K562 (cell line): ENCODE measurements around the gene ACLY. TPM values are rescaled to one million over a fixed set of nuclear protein-coding genes. Genes with fewer than 3 reads are reported as not detected.
A peak's percentile ranks its signal among the peaks of the same experiment; 100 is the strongest.

Experiments used
- ATAC-seq: fragments of 200-7000 bp; cut with Tn5 transposase; 3 replicates; pipeline ENCODE4 v1.9.1; 2020; ENCODE audit warnings: moderate library complexity
- BruUV-seq: library from RNA; stranded (reverse); fragments of 400-500 nt; replicated peaks from 2 replicates; lab custom pipeline; 2021; lab: Mats Ljungman, UMichigan
- CTCF ChIA-PET: fragments of 300-600 bp; formaldehyde crosslinking; extraction: SDS; loops from one replicate; lab custom pipeline; 2021; ENCODE audit warnings: low intra/inter-chr PET ratio; lab: Yijun Ruan, JAX
- POLR2A ChIA-PET: fragments of 300-600, 350-650 bp; sonication (Branson Sonifier 250); formaldehyde crosslinking; extraction: SDS; loops from one replicate; lab custom pipeline; 2021; ENCODE audit warnings: antibody characterized with exemption, inconsistent platforms; lab: Yijun Ruan, JAX
- DNase-seq, 4 experiments: peaks; one replicate each; pipeline versions ENCODE4 v3.0.0 to v3.0.0-alpha.2; 2011 to 2018; ENCODE audit warnings: low spot score in 3 of 4, mixed read lengths in 3 of 4; ENCODE audit errors: extremely low read depth in 1 of 4
- FAIRE-seq: peaks from 2 replicates; lab custom pipeline; 2011; peaks lifted over from hg19 to GRCh38; lab: Jason Lieb, UNC
- H2AFZ ChIP-seq: 2 replicates; pipeline ENCODE4 v1.6.0; 2011; ENCODE audit warnings: low read depth, low read length, control low read depth, inconsistent platforms
- H3K27ac ChIP-seq: fragments of 200-600 bp; 3 replicates; pipeline ENCODE4 v1.8.0; 2011; ENCODE audit warnings: low read depth, mild to moderate bottlenecking, control low read depth, inconsistent platforms, low read length, moderate library complexity, mixed read lengths; ENCODE audit errors: extremely low read depth
- H3K27me3 ChIP-seq, 2 experiments: fragments of 300-600 bp in 1 of 2; 2 replicates in 1 of 2; 3 replicates in 1 of 2; pipeline versions ENCODE4 v1.6.0 to v1.8.0; 2011; ENCODE audit warnings: inconsistent platforms in 2 of 2, low read length in 2 of 2, mild to moderate bottlenecking in 1 of 2, mixed read lengths in 1 of 2, moderate library complexity in 1 of 2; ENCODE audit not compliant: control insufficient read depth in 2 of 2, insufficient read depth in 2 of 2
- H3K36me3 ChIP-seq: fragments of 300-600 bp; 3 replicates; pipeline ENCODE4 v1.8.0; 2011; ENCODE audit warnings: mild to moderate bottlenecking, low read length, inconsistent platforms; ENCODE audit not compliant: control insufficient read depth, insufficient read depth
- H3K4me1 ChIP-seq, 2 experiments: fragments of 200-600 bp in 1 of 2; replicated peaks in 1 of 2; 2 replicates in 1 of 2; 3 replicates in 1 of 2; pipeline versions ENCODE4 v1.5.1 to v1.8.0; 2011; ENCODE audit warnings: inconsistent platforms in 2 of 2, low read length in 2 of 2, mild to moderate bottlenecking in 1 of 2, mixed read lengths in 1 of 2, moderate library complexity in 1 of 2; ENCODE audit not compliant: control insufficient read depth in 2 of 2, insufficient read depth in 2 of 2
- H3K4me2 ChIP-seq: 2 replicates; pipeline ENCODE4 v1.6.1; 2011; ENCODE audit warnings: low read length, control low read depth, inconsistent platforms, mixed read lengths; ENCODE audit not compliant: insufficient read depth
- H3K4me3 ChIP-seq: fragments of 200-600 bp; sonication (generic), shearing (Covaris generic); 2 replicates; pipeline ENCODE4 v1.5.1; 2016; ENCODE audit warnings: control low read depth, inconsistent platforms
- H3K79me2 ChIP-seq: fragments of 200-600 bp; 3 replicates; pipeline ENCODE4 v1.8.0; 2011; ENCODE audit warnings: low read length, inconsistent platforms; ENCODE audit not compliant: control insufficient read depth, insufficient read depth
- H3K9ac ChIP-seq, 2 experiments: 2 replicates each; pipeline versions ENCODE4 v1.6.0 to v1.6.1; 2011; ENCODE audit warnings: low read depth in 2 of 2, low read length in 2 of 2, control low read depth in 1 of 2, inconsistent platforms in 1 of 2, mild to moderate bottlenecking in 1 of 2, mixed read lengths in 1 of 2; ENCODE audit not compliant: insufficient read depth in 1 of 2
- H3K9me1 ChIP-seq: one replicate; pipeline ENCODE4 v1.6.0; 2011; ENCODE audit warnings: inconsistent platforms, mild to moderate bottlenecking, low read length, moderate library complexity; ENCODE audit not compliant: control insufficient read depth, insufficient read depth
- H3K9me3 ChIP-seq: replicated peaks from 2 replicates; pipeline ENCODE4 v1.5.1; 2011; ENCODE audit warnings: low read depth, low read length, inconsistent platforms; ENCODE audit not compliant: control insufficient read depth, insufficient read depth
- H4K20me1 ChIP-seq: replicated peaks from 2 replicates; pipeline ENCODE4 v1.6.1; 2011; ENCODE audit warnings: low read length, inconsistent platforms, mixed read lengths; ENCODE audit not compliant: control insufficient read depth, insufficient read depth
- CBX1 ChIP-seq: sonication (generic); IDR thresholded peaks from 2 replicates; pipeline ENCODE4 v1.6.1; 2016; ENCODE audit warnings: antibody characterized with exemption, low read depth, mild to moderate bottlenecking
- CCNT2 ChIP-seq: IDR thresholded peaks from 2 replicates; pipeline ENCODE4 v1.6.1; 2011; ENCODE audit warnings: borderline replicate concordance, low read depth, mild to moderate bottlenecking, moderate library complexity, mixed read lengths, low read length; ENCODE audit not compliant: insufficient read length; ENCODE audit errors: extremely low read depth
- CHD1 ChIP-seq: fragments of 200-600 bp; sonication (generic); IDR thresholded peaks from one replicate; pipeline ENCODE4 v1.6.1; 2012; ENCODE audit warnings: mild to moderate bottlenecking, moderate library complexity, low read length, inconsistent platforms
- FIP1L1 ChIP-seq: fragments of 200-400 bp; formaldehyde crosslinking; IDR thresholded peaks from 2 replicates; pipeline ENCODE4 v1.6.1; 2018; ENCODE audit warnings: mild to moderate bottlenecking, low read depth, low read length; ENCODE audit not compliant: poor library complexity, severe bottlenecking
- NELFE ChIP-seq: IDR thresholded peaks from 2 replicates; pipeline ENCODE4 v1.6.1; 2011; ENCODE audit warnings: mild to moderate bottlenecking; ENCODE audit not compliant: insufficient read depth, insufficient read length
- POLR2A ChIP-seq: fragments of 450-650 bp; conservative IDR thresholded peaks from 2 replicates; pipeline ENCODE4 v1.6.1; 2016
- POLR2AphosphoS5 ChIP-seq: IDR thresholded peaks from 2 replicates; pipeline ENCODE4 v1.6.1; 2011; ENCODE audit warnings: mild to moderate bottlenecking, low read depth, low read length, moderate library complexity; ENCODE audit not compliant: control insufficient read depth, insufficient read depth
- POLR2G ChIP-seq: fragments of 200-400 bp; formaldehyde crosslinking; IDR thresholded peaks from 2 replicates; pipeline ENCODE4 v1.6.1; 2017; ENCODE audit warnings: low read depth, mild to moderate bottlenecking, antibody characterized with exemption, low read length, moderate library complexity
- RBFOX2 ChIP-seq: fragments of 200-400 bp; formaldehyde crosslinking; IDR thresholded peaks from 2 replicates; pipeline ENCODE4 v1.6.1; 2017; ENCODE audit warnings: low read depth, mild to moderate bottlenecking, low read length, moderate library complexity
- SRSF7 ChIP-seq: fragments of 200-400 bp; formaldehyde crosslinking; optimal IDR thresholded peaks from 2 replicates; pipeline ENCODE3; 2017; ENCODE audit warnings: mild to moderate bottlenecking, low read depth, low read length
- TCF3 ChIP-seq: sonication (generic); formaldehyde crosslinking; IDR thresholded peaks from 2 replicates; pipeline ENCODE4 v1.4.0; 2020; ENCODE audit warnings: mild to moderate bottlenecking, missing genetic modification reagents
- TOE1 ChIP-seq, 2 experiments: fragments of 450-650 bp in 1 of 2; sonication (generic) in 1 of 2; formaldehyde crosslinking in 1 of 2; IDR thresholded peaks; 2 replicates each; pipeline versions ENCODE4 v1.7.1 to v1.8.0; 2016 to 2022; ENCODE audit warnings: borderline replicate concordance in 2 of 2, mild to moderate bottlenecking in 2 of 2, antibody characterized with exemption in 1 of 2, inconsistent platforms in 1 of 2, low read depth in 1 of 2, missing genetic modification reagents in 1 of 2, moderate library complexity in 1 of 2
- ZBTB8A ChIP-seq: fragments of 450-650 bp; IDR thresholded peaks from 2 replicates; pipeline ENCODE4 v1.6.1; 2018; ENCODE audit warnings: mild to moderate bottlenecking, moderate library complexity; ENCODE audit not compliant: partially characterized antibody
- ZNF12 ChIP-seq: sonication (generic); formaldehyde crosslinking; IDR thresholded peaks from 2 replicates; pipeline ENCODE4 v1.4.0; 2020; ENCODE audit warnings: mild to moderate bottlenecking, missing genetic modification reagents
- WGBS: fragments of 100-300 bp; shearing (Covaris generic); methylation state at CpG from one replicate; pipeline ENCODE4 v1.1.6; 2016; ENCODE audit warnings: low coverage, mixed read lengths; ENCODE audit not compliant: insufficient coverage; ENCODE audit errors: missing lambda C conversion rate; 5-methylcytosine and 5-hydroxymethylcytosine counted together
- in situ Hi-C: fragments of 300-500 bp; cut with MboI; formaldehyde crosslinking; loops from 4 replicates; pipeline ENCODE4 v1.15.0; 2018; ENCODE audit warnings: inconsistent platforms, mixed read lengths
- intact Hi-C: fragments of 100-400 bp; cut with micrococcal nuclease; formaldehyde crosslinking; loops from 2 replicates; pipeline ENCODE4 v1.14.2; 2022
- polyA plus RNA-seq, 8 experiments: library from polyadenylated mRNA; depleted of rRNA in 4 of 8; stranded (reverse) in 5 of 8; unstranded in 3 of 8; fragments of >200 nt; fragmentation: Nextera tagmentation in 2 of 8; fragmentation: Illumina TruSeq in 1 of 8; extraction: Ambion mirVana in 2 of 8; extraction: Trizol in 1 of 8; gene quantifications; 2 replicates each; pipeline versions ENCODE4 v1.2.1 to v1.2.3, GENCODE V29; 2011 to 2014; ENCODE audit warnings: inconsistent platforms in 1 of 8, missing spikeins in 1 of 8
- total RNA-seq, 7 experiments: library from RNA; depleted of rRNA in 6 of 7; stranded (reverse); fragments of >200 nt in 6 of 7; fragmentation: Illumina TruSeq in 2 of 7; extraction: Trizol in 2 of 7; gene quantifications; 2 replicates each; pipeline versions ENCODE4 v1.2.1 to v1.2.3, GENCODE V29; 2011 to 2021; ENCODE audit warnings: low replicate concordance in 1 of 7
- TF ChIP-seq, protein P1 (sequence below): fragments of 250-450 bp; sonication (Bioruptor Pico); IDR thresholded peaks from 2 replicates; pipeline ENCODE4 v1.8.0; 2022; ENCODE audit warnings: inconsistent platforms

The ACLY gene
- total and polyA plus RNA-seq, 9 of the 15 experiments (the other 6 are each of a cell fraction or from before 2014, with no cell fraction given) = 42.9 to 280 (median 125) TPM

DNA sequence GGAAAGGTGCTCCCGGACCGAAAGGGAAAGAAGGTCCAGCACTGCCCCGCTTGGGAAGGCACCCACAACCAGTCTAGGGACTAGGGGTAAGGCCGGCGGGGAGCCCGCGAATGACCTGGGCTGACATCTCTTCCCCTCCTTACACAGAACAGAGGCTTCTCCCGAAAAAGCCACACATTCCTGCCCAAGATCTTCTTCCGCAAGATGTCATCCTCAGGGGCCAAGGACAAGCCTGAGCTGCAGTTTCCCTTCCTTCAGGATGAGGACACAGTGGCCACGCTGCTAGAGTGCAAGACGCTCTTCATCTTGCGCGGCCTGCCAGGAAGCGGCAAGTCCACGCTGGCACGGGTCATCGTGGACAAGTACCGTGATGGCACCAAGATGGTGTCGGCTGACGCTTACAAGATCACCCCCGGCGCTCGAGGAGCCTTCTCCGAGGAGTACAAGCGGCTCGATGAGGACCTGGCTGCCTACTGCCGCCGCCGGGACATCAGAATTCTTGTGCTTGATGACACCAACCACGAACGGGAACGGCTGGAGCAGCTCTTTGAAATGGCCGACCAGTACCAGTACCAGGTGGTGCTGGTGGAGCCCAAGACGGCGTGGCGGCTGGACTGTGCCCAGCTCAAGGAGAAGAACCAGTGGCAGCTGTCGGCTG lies 49.3 kb upstream of the ACLY start:
- in situ Hi-C loops (no loop called here), intact Hi-C loops (loop anchor here (5.0 kb wide), 1 partner anchor 59 kb away; no protein-coding TSS in a partner anchor)
- TF ChIP-seq CCNT2 (no peak), POLR2A (0 out of 2 replicates have a peak, but pooled peaks have one; percentile 8), POLR2G (peak; percentile 73), POLR2AphosphoS5 (0 out of 2 replicates have a peak, but pooled peaks have one; percentile 9), CHD1 (no peak), FIP1L1 (peak; percentile 5), RBFOX2 (0 out of 2 replicates have a peak, but pooled peaks have one; percentile 33), TOE1 (IDR thresholded peaks at IDR 0.05; ENCODE audit: borderline replicate concordance) (no peak), TOE1 (CRISPR knock-in tag; IDR thresholded peaks at IDR 0.05; ENCODE audit: borderline replicate concordance, low read depth) (no peak), CBX1 (0 out of 2 replicates have a peak, but pooled peaks have one; percentile 15), NELFE (no peak), TCF3 (no peak), SRSF7 (no peak), ZNF12 (CRISPR knock-in tag) (no peak), ZBTB8A (no peak)
- TF ChIP-seq, protein P1, sequence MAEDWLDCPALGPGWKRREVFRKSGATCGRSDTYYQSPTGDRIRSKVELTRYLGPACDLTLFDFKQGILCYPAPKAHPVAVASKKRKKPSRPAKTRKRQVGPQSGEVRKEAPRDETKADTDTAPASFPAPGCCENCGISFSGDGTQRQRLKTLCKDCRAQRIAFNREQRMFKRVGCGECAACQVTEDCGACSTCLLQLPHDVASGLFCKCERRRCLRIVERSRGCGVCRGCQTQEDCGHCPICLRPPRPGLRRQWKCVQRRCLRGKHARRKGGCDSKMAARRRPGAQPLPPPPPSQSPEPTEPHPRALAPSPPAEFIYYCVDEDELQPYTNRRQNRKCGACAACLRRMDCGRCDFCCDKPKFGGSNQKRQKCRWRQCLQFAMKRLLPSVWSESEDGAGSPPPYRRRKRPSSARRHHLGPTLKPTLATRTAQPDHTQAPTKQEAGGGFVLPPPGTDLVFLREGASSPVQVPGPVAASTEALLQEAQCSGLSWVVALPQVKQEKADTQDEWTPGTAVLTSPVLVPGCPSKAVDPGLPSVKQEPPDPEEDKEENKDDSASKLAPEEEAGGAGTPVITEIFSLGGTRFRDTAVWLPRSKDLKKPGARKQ (CRISPR knock-in tag) = no peak
- Histone ChIP-seq H3K9ac (peak overlapping the region; percentile 88 to 93; a peak in 2 of 4 replicates), H3K27me3 (no peaks in the 10 kb centered on the region), H3K27ac (no peak overlapping the region; the same call in 2 of the 3 replicates), H3K4me2 (peak overlapping the region; percentile 96; the same call in 1 of the 2 replicates), H2AFZ (no peak overlapping the region), H3K4me1 (peaks cover 10 to 37% of the 10 kb centered on the region in 2 experiments; a peak in 4 of 5 replicates), H3K9me1 (peaks cover 3% of the 10 kb centered on the region), H4K20me1 (no peaks in the 10 kb centered on the region; the same call in 1 of the 2 replicates), H3K4me3 (peak overlapping the region; percentile 95; the same call in 1 of the 2 replicates), H3K36me3 (peaks cover 41% of the 10 kb centered on the region; the same call in 2 of the 3 replicates), H3K79me2 (peaks cover 16% of the 10 kb centered on the region), H3K9me3 (no peaks in the 10 kb centered on the region; the same call in 1 of the 2 replicates)
- 95% methylated on average over 23 of the region's 37 CpGs for WGBS
- CTCF ChIA-PET = no interaction called here
- no TSS peak for BruUV-seq
- DNase-seq (no peak), FAIRE-seq (no peak), ATAC-seq (no peak)
- POLR2A ChIA-PET = interaction anchor here (0.6 to 1.9 kb wide), 6 partner anchors 9 to 21 kb away, joined by 3 to 8 read pairs (median 4); no protein-coding TSS in a partner anchor
